G401 (cell line): Measurements from ENCODE around the gene FBXL19. TPM values are rescaled to one million over a fixed set of nuclear protein-coding genes. Genes with fewer than 3 reads are reported as not detected.

Experiments
- DNase-seq: peaks from one replicate; pipeline ENCODE4 v3.0.0-alpha.2; 2015; ENCODE audit warnings: low spot score
- in situ Hi-C: cut with HindIII; loops from 2 replicates; pipeline ENCODE4 v1.10.0; 2016; ENCODE audit warnings: low sequenced_read_pairs, mixed read lengths
- total RNA-seq: library from RNA; depleted of rRNA; stranded (reverse); fragments of >200 nt; shearing (Covaris generic); gene quantifications from 2 replicates; pipeline ENCODE4 v1.2.3, GENCODE V29; 2014

Gene FBXL19
- total RNA-seq, 1 experiment from 2014 or later, result 85.6 TPM

- in situ Hi-C loops, result no loop called here
- peak; percentile 82 for DNase-seq
Measured at GRCh38 chr16:30893744-30894539, 29.4 kb upstream of the FBXL19 start, which contains the start of gene BCL7C. Gene BCL7C (minus strand): TSS chr16:30894077. CDS start chr16:30893944, 133 bp downstream.

GRCh38 chr16:30894540-30895368 lies 28.6 kb upstream of the FBXL19 start:
- in situ Hi-C loops, result no loop called here
- DNase-seq, result peak; percentile 57

- no peak for DNase-seq
- in situ Hi-C loops, result no loop called here
Measured at GRCh38 chr16:30895627-30896260, 27.6 kb upstream of the FBXL19 start.

- DNase-seq, result peak; percentile 54
- in situ Hi-C loops, result no loop called here
Measured at GRCh38 chr16:30896261-30896888, 27.0 kb upstream of the FBXL19 start, which contains the start of gene CTF1. Gene CTF1 (plus strand): TSS chr16:30896614. CDS start chr16:30896644, 30 bp downstream.

- in situ Hi-C loops, result no loop called here
- peak; percentile 91 for DNase-seq
Measured at GRCh38 chr16:30896889-30897733, 26.3 kb upstream of the FBXL19 start.

GRCh38 chr16:30899794-30900193 lies 23.6 kb upstream of the FBXL19 start:
- DNase-seq, result no peak
- in situ Hi-C loops, result loop anchor here (10.0 kb wide), 1 partner anchor 145 kb away; no protein-coding TSS in a partner anchor

- in situ Hi-C loops, result loop anchor here (10.0 kb wide), 1 partner anchor 146 kb away; no protein-coding TSS in a partner anchor
Measured at GRCh38 chr16:30900588-30900987, 22.8 kb upstream of the FBXL19 start.

GRCh38 chr16:30901201-30902028 lies 22.0 kb upstream of the FBXL19 start:
- in situ Hi-C loops, result loop anchor here (10.0 kb wide), 1 partner anchor 147 kb away; no protein-coding TSS in a partner anchor
- DNase-seq, result peak; percentile 19

More at GRCh38 chr16:30900588-30900987, 22.8 kb upstream of the FBXL19 start:
- DNase-seq, result no peak

GRCh38 chr16:30902029-30902972 lies 21.1 kb upstream of the FBXL19 start:
- in situ Hi-C loops, result loop anchor here (10.0 kb wide), 1 partner anchor 148 kb away; no protein-coding TSS in a partner anchor
- peak; percentile 50 for DNase-seq

GRCh38 chr16:30903002-30903401 lies 20.4 kb upstream of the FBXL19 start:
- in situ Hi-C loops, result loop anchor here (10.0 kb wide), 1 partner anchor 148 kb away; no protein-coding TSS in a partner anchor
- DNase-seq, result no peak

GRCh38 chr16:30903596-30903995 lies 19.8 kb upstream of the FBXL19 start:
- no peak for DNase-seq
- in situ Hi-C loops, result loop anchor here (10.0 kb wide), 1 partner anchor 149 kb away; no protein-coding TSS in a partner anchor

- in situ Hi-C loops, result loop anchor here (10.0 kb wide), 1 partner anchor 149 kb away; no protein-coding TSS in a partner anchor
- DNase-seq, result no peak
Measured at GRCh38 chr16:30904114-30904780, 19.1 kb upstream of the FBXL19 start.

- DNase-seq, result no peak
- in situ Hi-C loops, result loop anchor here (10.0 kb wide), 1 partner anchor 152 kb away; no protein-coding TSS in a partner anchor
Measured at GRCh38 chr16:30907064-30907463, 16.3 kb upstream of the FBXL19 start.

GRCh38 chr16:30910427-30911029 lies 12.8 kb upstream of the FBXL19 start:
- in situ Hi-C loops, result no loop called here
- DNase-seq, result no peak
